ENCODE data around the gene ADCY7. TPM values are rescaled to one million over a fixed set of nuclear protein-coding genes. Genes with fewer than 3 reads are reported as not detected.

ADCY7 gene
- total and polyA plus RNA-seq, 4 donors = 20.9 to 105 (median 38.5) TPM

- no peak for TF ChIP-seq CTCF (IDR thresholded peaks at IDR 0.05; ENCODE audit: control extremely low read depth, extremely low read depth)
- no peak overlapping the region for H3K27ac ChIP-seq (ENCODE audit: low read depth in 1 of 2, low read length in 1 of 2)
- H3K9ac ChIP-seq (ENCODE audit: insufficient read depth in 1 of 2, low read length in 2 of 2) = no peak overlapping the region
- ATAC-seq (ENCODE audit: insufficient read depth, low FRiP score) = no peak
- H3K27me3 ChIP-seq (ENCODE audit: control insufficient read depth in 3 of 3, insufficient read depth in 3 of 3, low read length in 2 of 3) = no peaks in the 10 kb centered on the region
- H3K36me3 ChIP-seq (ENCODE audit: control insufficient read depth in 4 of 4, insufficient read depth in 4 of 4, low read length in 4 of 4) = no peaks in the 10 kb centered on the region
- no peak overlapping the region for H3K4me3 ChIP-seq
- H3K4me1 ChIP-seq (ENCODE audit: control insufficient read depth in 5 of 5, insufficient read depth in 5 of 5, low read length in 5 of 5) = peaks cover 0 to 12% (median 0%) of the 10 kb centered on the region in 5 donors
- H3K9me3 ChIP-seq (ENCODE audit: control insufficient read depth in 4 of 4, insufficient read depth in 3 of 4, low read length in 3 of 4) = peaks cover 0 to 2% (median 0%) of the 10 kb centered on the region in 4 donors
- 89 to 95% methylated on average over 8 of the region's 8 CpGs for WGBS, 2 donors
- DNase-seq = no peak
These were observed 12.8 kb upstream of the ADCY7 start for GRCh38 chr16:50253514-50253910.

- Histone ChIP-seq H3K9ac (ENCODE audit: insufficient read depth in 1 of 2, low read length in 2 of 2) (no peak overlapping the region), H3K27me3 (ENCODE audit: control insufficient read depth in 3 of 3, insufficient read depth in 3 of 3, low read length in 2 of 3) (no peaks in the 10 kb centered on the region), H3K4me3 (no peak overlapping the region), H3K27ac (ENCODE audit: low read depth in 1 of 2, low read length in 1 of 2) (no peak overlapping the region), H3K9me3 (ENCODE audit: control insufficient read depth in 4 of 4, insufficient read depth in 3 of 4, low read length in 3 of 4) (no peaks in the 10 kb centered on the region), H3K36me3 (ENCODE audit: control insufficient read depth in 4 of 4, insufficient read depth in 4 of 4, low read length in 4 of 4) (no peaks in the 10 kb centered on the region), H3K4me1 (ENCODE audit: control insufficient read depth in 5 of 5, insufficient read depth in 5 of 5, low read length in 5 of 5) (peaks cover 0 to 12% (median 3%) of the 10 kb centered on the region in 5 donors)
- no peak for ATAC-seq (ENCODE audit: insufficient read depth, low FRiP score)
- 85 to 94% methylated on average over 7 of the region's 7 CpGs for WGBS, 2 donors
- no peak for TF ChIP-seq CTCF (IDR thresholded peaks at IDR 0.05; ENCODE audit: control extremely low read depth, extremely low read depth)
- DNase-seq = no peak
These were observed 12.3 kb upstream of the ADCY7 start for GRCh38 chr16:50254072-50254471.

- DNase-seq (no peak), ATAC-seq (ENCODE audit: insufficient read depth, low FRiP score) (no peak)
- H3K4me1 ChIP-seq (ENCODE audit: control insufficient read depth in 5 of 5, insufficient read depth in 5 of 5, low read length in 5 of 5) = peaks cover 0 to 9% (median 7%) of the 10 kb centered on the region in 5 donors
- H3K4me3 ChIP-seq = no peak overlapping the region
- H3K9me3 ChIP-seq (ENCODE audit: control insufficient read depth in 4 of 4, insufficient read depth in 3 of 4, low read length in 3 of 4) = no peaks in the 10 kb centered on the region
- no peaks in the 10 kb centered on the region for H3K27me3 ChIP-seq (ENCODE audit: control insufficient read depth in 3 of 3, insufficient read depth in 3 of 3, low read length in 2 of 3)
- H3K36me3 ChIP-seq (ENCODE audit: control insufficient read depth in 4 of 4, insufficient read depth in 4 of 4, low read length in 4 of 4) = no peaks in the 10 kb centered on the region
- H3K9ac ChIP-seq (ENCODE audit: insufficient read depth in 1 of 2, low read length in 2 of 2) = no peak overlapping the region
- TF ChIP-seq CTCF (IDR thresholded peaks at IDR 0.05; ENCODE audit: control extremely low read depth, extremely low read depth) = no peak
- H3K27ac ChIP-seq (ENCODE audit: low read depth in 1 of 2, low read length in 1 of 2) = no peak overlapping the region
- WGBS, 2 donors = 90 to 98% methylated on average over 2 of the region's 2 CpGs
These were observed 10.8 kb upstream of the ADCY7 start for GRCh38 chr16:50255538-50255937.

- H3K4me1 ChIP-seq (ENCODE audit: control insufficient read depth in 5 of 5, insufficient read depth in 5 of 5, low read length in 5 of 5) = peaks cover 0 to 11% (median 9%) of the 10 kb centered on the region in 5 donors
- no peaks in the 10 kb centered on the region for H3K9me3 ChIP-seq (ENCODE audit: control insufficient read depth in 4 of 4, insufficient read depth in 3 of 4, low read length in 3 of 4)
- ATAC-seq (ENCODE audit: insufficient read depth, low FRiP score) (no peak), DNase-seq (no peak)
- no peak for TF ChIP-seq CTCF (IDR thresholded peaks at IDR 0.05; ENCODE audit: control extremely low read depth, extremely low read depth)
- no peaks in the 10 kb centered on the region for H3K36me3 ChIP-seq (ENCODE audit: control insufficient read depth in 4 of 4, insufficient read depth in 4 of 4, low read length in 4 of 4)
- H3K27me3 ChIP-seq (ENCODE audit: control insufficient read depth in 3 of 3, insufficient read depth in 3 of 3, low read length in 2 of 3) = no peaks in the 10 kb centered on the region
- 61 to 100% methylated on average over 1 of the region's 1 CpG for WGBS, 2 donors
- no peak overlapping the region for H3K4me3 ChIP-seq
- no peak overlapping the region for H3K9ac ChIP-seq (ENCODE audit: insufficient read depth in 1 of 2, low read length in 2 of 2)
- H3K27ac ChIP-seq (ENCODE audit: low read depth in 1 of 2, low read length in 1 of 2) = no peak overlapping the region
These were observed 9.7 kb upstream of the ADCY7 start for GRCh38 chr16:50256604-50257003.

All from lung (tissue), 12 donors.